CD4-positive, alpha-beta T cell treated with Interferon gamma for 1 hour (primary cell): ENCODE results near the gene AKIRIN1.
"Not testable (repeated sequence)": the region's sequence is repeated elsewhere in the genome, so short reads cannot be mapped to it uniquely, and the experiment has no call there.

Source experiments
- DNase-seq: peaks from one replicate; pipeline ENCODE4 v3.0.0-alpha.2; 2020

The AKIRIN1 gene

GRCh38 chr1:38990738-38991637 is at the start of gene AKIRIN1:
Gene AKIRIN1 (plus strand): TSS chr1:38991276. CDS start chr1:38991381, 105 bp downstream.
- DNase-seq, result peak; percentile 97

- DNase-seq, result no peak
These were observed 49.5 kb upstream of the AKIRIN1 start, which contains the start of gene RHBDL2 for GRCh38 chr1:38941527-38942019. Gene RHBDL2 (minus strand): TSS chr1:38941830. CDS start chr1:38919212, 22,618 bp downstream.

- no peak for DNase-seq
These were observed 48.2 kb upstream of the AKIRIN1 start for GRCh38 chr1:38942664-38943428.

- DNase-seq, result no peak
These were observed 46.5 kb upstream of the AKIRIN1 start for GRCh38 chr1:38944547-38944946.

GRCh38 chr1:38950553-38950952 is 40.5 kb upstream of the AKIRIN1 start:
- DNase-seq, result no peak

- no peak for DNase-seq
These were observed 37.6 kb upstream of the AKIRIN1 start for GRCh38 chr1:38953433-38953860.

GRCh38 chr1:38958967-38959366 is 32.1 kb upstream of the AKIRIN1 start:
- DNase-seq, result no peak

- no peak for DNase-seq
These were observed 29.0 kb upstream of the AKIRIN1 start for GRCh38 chr1:38962113-38962512.

GRCh38 chr1:38962560-38962959 is 28.5 kb upstream of the AKIRIN1 start:
- DNase-seq, result no peak

- no peak for DNase-seq
These were observed 26.9 kb upstream of the AKIRIN1 start for GRCh38 chr1:38964140-38964548.

- DNase-seq, result not testable (repeated sequence)
These were observed 17.9 kb upstream of the AKIRIN1 start for GRCh38 chr1:38973145-38973544.

- no peak for DNase-seq
These were observed 17.2 kb upstream of the AKIRIN1 start for GRCh38 chr1:38973659-38974437.

GRCh38 chr1:38977399-38978244 is 13.5 kb upstream of the AKIRIN1 start:
- DNase-seq, result peak; percentile 79

- DNase-seq, result not testable (repeated sequence)
These were observed 12.9 kb upstream of the AKIRIN1 start for GRCh38 chr1:38978245-38978542.

- DNase-seq, result not testable (repeated sequence)
These were observed 11.7 kb upstream of the AKIRIN1 start for GRCh38 chr1:38979380-38979779.

- no peak for DNase-seq
These were observed 1.1 kb upstream of the AKIRIN1 start for GRCh38 chr1:38989979-38990378.

- no peak for DNase-seq
These were observed 714 bp upstream of the AKIRIN1 start for GRCh38 chr1:38990386-38990737.

GRCh38 chr1:38991638-38992411 is 749 bp downstream of the AKIRIN1 start:
- DNase-seq, result no peak

- no peak for DNase-seq
These were observed 1.5 kb downstream of the AKIRIN1 start for GRCh38 chr1:38992412-38993111.

GRCh38 chr1:38994196-38994595 is 3.1 kb downstream of the AKIRIN1 start:
- DNase-seq, result no peak
